Skeletal muscle tissue (tissue), 4 donors: ENCODE data around the gene LIPK. TPM values are rescaled to one million over a fixed set of nuclear protein-coding genes. Genes with fewer than 3 reads are reported as not detected.

ENCODE experiments used
- H3K27ac ChIP-seq: one replicate; pipeline ENCODE4 v1.7.0; 2013; ENCODE audit warnings: mild to moderate bottlenecking, low read depth, low read length, inconsistent platforms
- H3K27me3 ChIP-seq, 3 donors: one replicate each; pipeline ENCODE4 v1.7.0; 2013; ENCODE audit warnings: low read length in 3 of 3; ENCODE audit not compliant: control insufficient read depth in 3 of 3, insufficient read depth in 3 of 3
- H3K36me3 ChIP-seq, 3 donors: one replicate each; pipeline ENCODE4 v1.7.0; 2013; ENCODE audit warnings: low read length in 3 of 3; ENCODE audit not compliant: control insufficient read depth in 3 of 3, insufficient read depth in 3 of 3
- H3K4me1 ChIP-seq, 3 donors: one replicate each; pipeline ENCODE4 v1.7.0; 2013; ENCODE audit warnings: low read length in 3 of 3, mild to moderate bottlenecking in 3 of 3; ENCODE audit not compliant: control insufficient read depth in 3 of 3, insufficient read depth in 3 of 3
- H3K4me3 ChIP-seq, 3 donors: one replicate each; pipeline ENCODE4 v1.7.0; 2013; ENCODE audit warnings: low read length in 3 of 3
- H3K9ac ChIP-seq, 3 donors: one replicate each; pipeline ENCODE4 v1.7.0; 2013; ENCODE audit warnings: low read length in 3 of 3, mild to moderate bottlenecking in 3 of 3, moderate library complexity in 2 of 3, low read depth in 1 of 3
- H3K9me3 ChIP-seq, 3 donors: one replicate each; pipeline ENCODE4 v1.7.0; 2013; ENCODE audit warnings: low read length in 3 of 3; ENCODE audit not compliant: control insufficient read depth in 3 of 3
- total RNA-seq: library from RNA; depleted of rRNA; stranded (reverse); fragments of >200 nt; gene quantifications from one replicate; pipeline ENCODE4 v1.2.3, GENCODE V29; 2014
- donor health status: Osteomylitis.

LIPK gene
- total RNA-seq, 1 donor from 2014 or later: not detected

DNA sequence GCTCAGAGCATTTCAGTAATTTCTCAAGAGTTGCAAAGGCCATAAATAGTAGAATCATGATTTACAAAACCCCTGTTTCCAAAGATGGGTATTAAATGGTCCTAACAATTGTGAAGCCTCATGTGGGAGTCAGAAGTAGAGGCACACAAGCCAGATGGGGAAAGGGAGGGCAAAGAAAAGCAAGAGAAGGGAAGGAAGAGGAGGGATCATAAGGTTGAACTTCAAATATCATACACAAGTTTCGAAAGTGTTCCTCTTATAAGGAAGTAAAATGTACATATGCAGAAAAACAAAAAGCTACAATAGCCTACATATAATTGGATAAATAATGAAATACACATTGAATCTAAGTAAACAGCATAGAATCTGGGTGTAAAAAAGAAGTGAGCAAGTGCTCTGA lies 59.8 kb downstream of the LIPK start:
- Histone ChIP-seq H3K4me1 (no peaks in the 10 kb centered on the region), H3K9ac (no peak overlapping the region), H3K36me3 (no peaks in the 10 kb centered on the region), H3K27ac (no peak overlapping the region), H3K4me3 (no peak overlapping the region), H3K27me3 (no peaks in the 10 kb centered on the region), H3K9me3 (no peaks in the 10 kb centered on the region)

DNA sequence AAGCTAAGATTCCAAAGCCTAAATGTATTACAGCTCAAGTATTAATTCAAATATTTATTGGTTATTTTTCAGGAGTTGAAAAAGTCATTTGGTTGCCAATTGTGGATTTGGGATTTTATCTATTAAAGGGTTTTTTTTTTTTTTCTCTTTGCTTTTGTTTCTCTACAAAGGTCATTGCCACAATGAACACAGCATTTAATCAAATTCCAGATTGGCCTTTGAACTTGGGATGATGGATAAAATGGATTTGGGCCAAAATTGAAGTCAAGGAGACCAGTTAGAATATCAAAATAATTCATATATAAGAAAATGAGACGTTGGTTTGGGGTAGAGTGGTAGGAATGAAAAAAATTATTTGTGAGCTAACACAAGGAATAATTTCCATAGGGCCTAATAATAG lies 63.3 kb downstream of the LIPK start:
- Histone ChIP-seq H3K4me1 (no peaks in the 10 kb centered on the region), H3K27ac (no peak overlapping the region), H3K27me3 (no peaks in the 10 kb centered on the region), H3K9me3 (no peaks in the 10 kb centered on the region), H3K36me3 (no peaks in the 10 kb centered on the region), H3K9ac (no peak overlapping the region), H3K4me3 (no peak overlapping the region)

GRCh38 chr10:88781206-88781605 lies 75.2 kb downstream of the LIPK start:
- Histone ChIP-seq H3K4me1 (no peaks in the 10 kb centered on the region), H3K27ac (no peak overlapping the region), H3K4me3 (no peak overlapping the region), H3K36me3 (no peaks in the 10 kb centered on the region), H3K27me3 (no peaks in the 10 kb centered on the region), H3K9ac (no peak overlapping the region), H3K9me3 (no peaks in the 10 kb centered on the region)

DNA sequence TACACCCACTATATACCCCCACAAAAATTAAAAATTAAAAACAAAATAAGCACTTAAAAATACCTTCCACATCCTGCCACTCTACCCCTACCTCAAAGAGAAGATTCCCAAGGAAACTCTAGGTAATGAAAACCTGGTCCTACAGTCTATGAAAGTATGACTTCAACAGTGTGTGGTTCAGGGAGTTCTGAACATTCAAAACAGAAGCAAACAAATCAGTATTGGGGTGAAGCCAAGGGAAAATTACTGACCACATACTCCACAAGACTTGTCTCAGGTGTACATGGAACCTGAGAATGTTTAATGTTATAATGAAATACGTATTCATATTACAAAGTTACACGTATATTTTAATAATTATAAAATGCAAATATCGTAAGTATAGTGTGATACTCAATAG lies 76.2 kb downstream of the LIPK start:
- no peak overlapping the region for H3K4me3 ChIP-seq
- H3K9ac ChIP-seq: no peak overlapping the region
- H3K27ac ChIP-seq: no peak overlapping the region
- no peaks in the 10 kb centered on the region for H3K36me3 ChIP-seq
- H3K27me3 ChIP-seq: no peaks in the 10 kb centered on the region
- no peaks in the 10 kb centered on the region for H3K9me3 ChIP-seq
- H3K4me1 ChIP-seq: no peaks in the 10 kb centered on the region

GRCh38 chr10:88783724-88784123 lies 77.7 kb downstream of the LIPK start:
- no peak overlapping the region for H3K9ac ChIP-seq
- H3K9me3 ChIP-seq: no peaks in the 10 kb centered on the region
- H3K27ac ChIP-seq: no peak overlapping the region
- no peaks in the 10 kb centered on the region for H3K27me3 ChIP-seq
- no peaks in the 10 kb centered on the region for H3K4me1 ChIP-seq
- H3K4me3 ChIP-seq: no peak overlapping the region
- no peaks in the 10 kb centered on the region for H3K36me3 ChIP-seq

GRCh38 chr10:88786032-88786770 lies 80.2 kb downstream of the LIPK start:
- H3K27me3 ChIP-seq: no peaks in the 10 kb centered on the region

GRCh38 chr10:88787463-88787862 lies 81.4 kb downstream of the LIPK start:
- H3K27ac ChIP-seq: no peak overlapping the region
- H3K9me3 ChIP-seq: no peaks in the 10 kb centered on the region
- H3K9ac ChIP-seq: no peak overlapping the region
- H3K36me3 ChIP-seq: no peaks in the 10 kb centered on the region
- H3K4me1 ChIP-seq: no peaks in the 10 kb centered on the region
- no peaks in the 10 kb centered on the region for H3K27me3 ChIP-seq
- H3K4me3 ChIP-seq: no peak overlapping the region

More at GRCh38 chr10:88786032-88786770, 80.2 kb downstream of the LIPK start:
- Histone ChIP-seq H3K36me3 (no peaks in the 10 kb centered on the region), H3K4me1 (no peaks in the 10 kb centered on the region), H3K9ac (no peak overlapping the region), H3K27ac (no peak overlapping the region), H3K4me3 (no peak overlapping the region), H3K9me3 (no peaks in the 10 kb centered on the region)

DNA sequence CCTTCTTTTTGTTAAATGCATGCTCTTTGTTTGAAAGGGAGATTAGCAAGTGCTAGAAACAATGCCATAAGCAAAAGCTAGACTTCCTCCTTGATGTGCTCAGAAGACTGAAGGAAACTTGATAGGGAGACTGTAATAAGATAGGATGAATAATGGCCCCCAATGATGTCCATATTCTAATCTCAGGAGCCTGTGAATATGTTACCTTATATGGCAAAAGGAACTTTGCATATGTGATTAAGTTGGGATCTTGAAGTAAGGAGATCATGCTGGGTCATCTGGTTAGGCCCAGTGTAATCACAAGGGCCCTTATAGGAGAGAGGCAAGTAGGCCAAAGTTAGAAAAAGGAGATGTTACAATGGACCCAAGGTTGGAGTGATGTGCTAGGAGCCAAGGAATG lies 82.9 kb downstream of the LIPK start:
- no peaks in the 10 kb centered on the region for H3K9me3 ChIP-seq
- no peaks in the 10 kb centered on the region for H3K4me1 ChIP-seq
- no peak overlapping the region for H3K4me3 ChIP-seq
- no peak overlapping the region for H3K9ac ChIP-seq
- H3K27me3 ChIP-seq: no peaks in the 10 kb centered on the region
- H3K36me3 ChIP-seq: no peaks in the 10 kb centered on the region
- H3K27ac ChIP-seq: no peak overlapping the region

DNA sequence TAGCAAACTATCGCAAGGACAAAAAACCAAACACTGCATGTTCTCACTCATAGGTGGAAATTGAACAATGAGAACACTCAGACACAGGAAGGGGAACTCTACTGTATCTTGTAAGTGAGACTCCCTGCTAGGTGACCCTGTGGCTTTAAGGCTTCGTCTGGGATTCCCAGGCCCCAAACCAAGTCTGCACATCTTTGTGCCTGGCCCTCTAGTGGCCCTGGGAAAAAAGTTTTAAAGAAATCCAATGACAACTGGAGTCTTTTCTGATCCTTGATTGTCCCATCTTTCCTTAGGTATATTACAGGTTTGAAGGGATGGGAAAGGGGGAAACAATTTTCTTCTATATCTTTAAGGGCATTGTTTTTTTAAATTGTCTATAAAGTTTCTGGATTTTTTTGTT lies 85.9 kb downstream of the LIPK start:
- Histone ChIP-seq H3K4me3 (no peak overlapping the region), H3K36me3 (no peaks in the 10 kb centered on the region), H3K27me3 (no peaks in the 10 kb centered on the region), H3K27ac (no peak overlapping the region), H3K4me1 (no peaks in the 10 kb centered on the region), H3K9ac (no peak overlapping the region), H3K9me3 (no peaks in the 10 kb centered on the region)

GRCh38 chr10:88792661-88793060 lies 86.6 kb downstream of the LIPK start:
- H3K27me3 ChIP-seq: no peaks in the 10 kb centered on the region
- no peak overlapping the region for H3K9ac ChIP-seq
- H3K4me3 ChIP-seq: no peak overlapping the region
- no peaks in the 10 kb centered on the region for H3K4me1 ChIP-seq
- no peak overlapping the region for H3K27ac ChIP-seq
- H3K9me3 ChIP-seq: no peaks in the 10 kb centered on the region
- H3K36me3 ChIP-seq: no peaks in the 10 kb centered on the region
